Measurements from ENCODE around the gene SPPL2B.

The SPPL2B gene

DNA sequence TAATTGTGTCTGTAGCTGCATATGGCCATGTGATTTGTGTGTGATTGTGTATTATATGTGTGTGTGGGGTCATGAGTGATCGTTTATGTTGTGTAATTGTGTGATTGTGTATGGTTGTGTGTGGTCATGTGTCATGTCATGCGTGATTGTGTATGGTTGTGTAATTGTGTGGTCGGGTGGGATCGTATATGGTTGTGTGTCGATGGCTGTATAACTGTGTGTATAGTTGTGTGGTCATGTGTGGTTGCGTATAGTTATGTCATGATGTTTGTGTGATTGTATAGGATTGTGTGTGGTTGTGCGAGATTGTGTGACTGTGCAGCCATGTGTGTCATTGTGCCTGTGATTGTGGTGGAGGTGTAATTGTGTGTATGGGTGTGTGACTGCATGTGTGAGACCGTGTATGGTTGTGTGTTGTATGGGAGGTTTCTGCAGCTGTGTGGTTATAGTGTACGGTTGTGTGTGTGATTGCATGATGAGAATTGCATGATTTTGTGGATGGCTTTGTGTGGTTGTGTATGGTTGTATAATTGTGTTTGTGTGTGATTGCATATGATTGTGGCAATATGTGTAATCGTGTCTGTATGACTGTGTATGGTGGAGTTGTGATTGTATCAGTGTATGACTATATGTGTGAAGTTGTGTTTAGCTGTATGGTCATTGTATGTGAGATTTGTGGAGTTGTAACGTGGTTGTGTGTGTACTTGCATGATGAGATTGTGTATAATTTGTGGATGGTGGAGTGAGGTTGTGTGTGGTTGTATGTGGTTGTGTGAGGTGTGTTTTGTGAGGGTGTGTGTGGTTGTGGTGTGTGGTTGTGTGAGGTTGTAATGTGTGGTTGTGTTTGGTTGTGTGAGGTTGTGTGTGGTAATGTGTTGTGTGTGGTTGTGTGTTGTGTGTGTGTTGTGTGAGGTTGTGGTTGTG is 33.8 kb downstream of the SPPL2B start:
- H3K9ac ChIP-seq (ENCODE audit: low read depth, low read length, poor library complexity, severe bottlenecking) = no peak overlapping the region
- H3K4me2 ChIP-seq (ENCODE audit: low read depth, low read length, poor library complexity, severe bottlenecking) = no peak overlapping the region
- H3K27me3 ChIP-seq (ENCODE audit: insufficient read depth, low read length, poor library complexity, severe bottlenecking) = no peaks in the 10 kb centered on the region
- no peaks in the 10 kb centered on the region for H3K79me2 ChIP-seq (ENCODE audit: insufficient read depth, low read length)
- no peaks in the 10 kb centered on the region for H3K36me3 ChIP-seq (ENCODE audit: insufficient read depth, low read length)
- H2AFZ ChIP-seq (ENCODE audit: low read length) = no peak overlapping the region
- H3K9me3 ChIP-seq (ENCODE audit: insufficient read depth, low read depth, low read length) = no peaks in the 10 kb centered on the region
- no peaks in the 10 kb centered on the region for H3F3A ChIP-seq (ENCODE audit: low read depth)
- no peaks in the 10 kb centered on the region for H3K9me2 ChIP-seq (replicated peaks; ENCODE audit: low read depth, low read length)
- no peak overlapping the region for H3K4me3 ChIP-seq (ENCODE audit: low read length, poor library complexity, severe bottlenecking)
- no peak for TF ChIP-seq EZH2phosphoT487 (IDR thresholded peaks at IDR 0.05; ENCODE audit: borderline replicate concordance)
- no peaks in the 10 kb centered on the region for H4K20me1 ChIP-seq (ENCODE audit: insufficient read depth, low read length, poor library complexity, severe bottlenecking)
- peaks cover 9% of the 10 kb centered on the region for H3K4me1 ChIP-seq (ENCODE audit: insufficient read depth, low read length, poor library complexity, severe bottlenecking)

DNA sequence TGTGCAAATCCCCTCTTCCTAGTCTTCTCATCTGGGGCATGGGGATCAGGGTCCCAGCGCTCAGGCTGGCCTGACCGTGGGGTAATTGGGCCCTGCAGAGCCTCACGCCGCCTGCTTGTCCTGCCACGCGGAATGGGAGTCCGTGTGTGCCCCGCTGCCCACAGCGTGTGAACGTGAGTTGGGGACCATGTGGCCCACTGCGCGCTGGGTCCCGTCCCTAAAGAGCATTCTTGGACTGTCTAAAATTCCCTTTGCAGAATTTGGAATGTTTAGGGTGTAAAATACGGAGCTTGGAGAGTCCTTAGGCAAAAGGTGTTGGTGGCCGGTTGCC is 34.5 kb downstream of the SPPL2B start:
- no peak overlapping the region for H2AFZ ChIP-seq (ENCODE audit: low read length)
- no peak for TF ChIP-seq EZH2phosphoT487 (IDR thresholded peaks at IDR 0.05; ENCODE audit: borderline replicate concordance)
- TF ChIP-seq, protein P1, sequence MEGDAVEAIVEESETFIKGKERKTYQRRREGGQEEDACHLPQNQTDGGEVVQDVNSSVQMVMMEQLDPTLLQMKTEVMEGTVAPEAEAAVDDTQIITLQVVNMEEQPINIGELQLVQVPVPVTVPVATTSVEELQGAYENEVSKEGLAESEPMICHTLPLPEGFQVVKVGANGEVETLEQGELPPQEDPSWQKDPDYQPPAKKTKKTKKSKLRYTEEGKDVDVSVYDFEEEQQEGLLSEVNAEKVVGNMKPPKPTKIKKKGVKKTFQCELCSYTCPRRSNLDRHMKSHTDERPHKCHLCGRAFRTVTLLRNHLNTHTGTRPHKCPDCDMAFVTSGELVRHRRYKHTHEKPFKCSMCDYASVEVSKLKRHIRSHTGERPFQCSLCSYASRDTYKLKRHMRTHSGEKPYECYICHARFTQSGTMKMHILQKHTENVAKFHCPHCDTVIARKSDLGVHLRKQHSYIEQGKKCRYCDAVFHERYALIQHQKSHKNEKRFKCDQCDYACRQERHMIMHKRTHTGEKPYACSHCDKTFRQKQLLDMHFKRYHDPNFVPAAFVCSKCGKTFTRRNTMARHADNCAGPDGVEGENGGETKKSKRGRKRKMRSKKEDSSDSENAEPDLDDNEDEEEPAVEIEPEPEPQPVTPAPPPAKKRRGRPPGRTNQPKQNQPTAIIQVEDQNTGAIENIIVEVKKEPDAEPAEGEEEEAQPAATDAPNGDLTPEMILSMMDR (conservative IDR thresholded peaks at IDR 0.05; ENCODE audit: low read length) = no peak
- no peak overlapping the region for H3K9ac ChIP-seq (ENCODE audit: low read depth, low read length, poor library complexity, severe bottlenecking)
- no peak overlapping the region for H3K4me2 ChIP-seq (ENCODE audit: low read depth, low read length, poor library complexity, severe bottlenecking)
- no peaks in the 10 kb centered on the region for H3K9me2 ChIP-seq (replicated peaks; ENCODE audit: low read depth, low read length)
- no peaks in the 10 kb centered on the region for H3K27me3 ChIP-seq (ENCODE audit: insufficient read depth, low read length, poor library complexity, severe bottlenecking)
- no peaks in the 10 kb centered on the region for H3K79me2 ChIP-seq (ENCODE audit: insufficient read depth, low read length)
- no peak overlapping the region for H3K4me3 ChIP-seq (ENCODE audit: low read length, poor library complexity, severe bottlenecking)
- H3F3A ChIP-seq (ENCODE audit: low read depth) = no peaks in the 10 kb centered on the region
- no peaks in the 10 kb centered on the region for H3K9me3 ChIP-seq (ENCODE audit: insufficient read depth, low read depth, low read length)
- no peaks in the 10 kb centered on the region for H3K36me3 ChIP-seq (ENCODE audit: insufficient read depth, low read length)
- H3K4me1 ChIP-seq (ENCODE audit: insufficient read depth, low read length, poor library complexity, severe bottlenecking) = peaks cover 9% of the 10 kb centered on the region
- no peaks in the 10 kb centered on the region for H4K20me1 ChIP-seq (ENCODE audit: insufficient read depth, low read length, poor library complexity, severe bottlenecking)

DNA sequence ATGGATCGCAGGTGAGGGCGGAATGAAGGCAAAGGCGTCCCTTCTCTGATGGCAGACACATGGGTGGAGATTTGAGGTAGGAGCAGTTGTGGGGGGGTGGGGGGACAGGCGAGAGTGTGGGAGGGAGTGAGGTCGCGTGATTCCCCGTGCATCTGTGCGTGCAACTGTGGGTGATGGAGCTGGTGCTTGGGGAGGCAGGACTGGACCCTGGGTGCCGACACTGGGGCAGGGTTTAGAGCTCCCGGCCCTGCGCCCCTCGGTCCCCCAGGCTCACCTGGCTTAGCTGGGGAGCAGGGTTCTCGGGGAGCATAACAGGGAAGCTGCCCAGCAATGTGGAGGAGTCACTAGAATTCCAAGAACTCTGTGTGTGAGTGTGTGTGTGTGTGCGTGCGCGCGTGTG is 34.9 kb downstream of the SPPL2B start:
- Histone ChIP-seq H3K36me3 (ENCODE audit: insufficient read depth, low read length) (no peaks in the 10 kb centered on the region), H3F3A (ENCODE audit: low read depth) (no peaks in the 10 kb centered on the region), H3K9ac (ENCODE audit: low read depth, low read length, poor library complexity, severe bottlenecking) (no peak overlapping the region), H4K20me1 (ENCODE audit: insufficient read depth, low read length, poor library complexity, severe bottlenecking) (no peaks in the 10 kb centered on the region), H3K4me2 (ENCODE audit: low read depth, low read length, poor library complexity, severe bottlenecking) (no peak overlapping the region), H3K79me2 (ENCODE audit: insufficient read depth, low read length) (no peaks in the 10 kb centered on the region), H3K4me1 (ENCODE audit: insufficient read depth, low read length, poor library complexity, severe bottlenecking) (peaks cover 9% of the 10 kb centered on the region), H2AFZ (ENCODE audit: low read length) (no peak overlapping the region), H3K9me2 (replicated peaks; ENCODE audit: low read depth, low read length) (no peaks in the 10 kb centered on the region), H3K9me3 (ENCODE audit: insufficient read depth, low read depth, low read length) (no peaks in the 10 kb centered on the region), H3K27me3 (ENCODE audit: insufficient read depth, low read length, poor library complexity, severe bottlenecking) (no peaks in the 10 kb centered on the region), H3K4me3 (ENCODE audit: low read length, poor library complexity, severe bottlenecking) (no peak overlapping the region)
- no peak for TF ChIP-seq EZH2phosphoT487 (IDR thresholded peaks at IDR 0.05; ENCODE audit: borderline replicate concordance)
- TF ChIP-seq, protein P1 (conservative IDR thresholded peaks at IDR 0.05; ENCODE audit: low read length) = no peak
